Muscle of leg (tissue), 11 donors: ENCODE results near the gene TMEM141. TPM values are rescaled to one million over a fixed set of nuclear protein-coding genes. Genes with fewer than 3 reads are reported as not detected.
"Not testable (repeated sequence)": the region's sequence is repeated elsewhere in the genome, so short reads cannot be mapped to it uniquely, and the experiment has no call there.

Source experiments
- DNase-seq: peaks from one replicate; pipeline ENCODE4 v3.0.0; 2013
- H3K27ac ChIP-seq: one replicate; pipeline ENCODE4 v1.5.1; 2013; ENCODE audit warnings: mild to moderate bottlenecking, low read length, control low read depth
- H3K27me3 ChIP-seq: one replicate; pipeline ENCODE4 v1.6.1; 2013; ENCODE audit warnings: low read length; ENCODE audit not compliant: control insufficient read depth, insufficient read depth
- H3K36me3 ChIP-seq: one replicate; pipeline ENCODE4 v1.6.1; 2013; ENCODE audit warnings: low read length; ENCODE audit not compliant: control insufficient read depth, insufficient read depth
- H3K4me1 ChIP-seq: one replicate; pipeline ENCODE4 v1.6.1; 2013; ENCODE audit warnings: low read length; ENCODE audit not compliant: control insufficient read depth, insufficient read depth
- H3K4me3 ChIP-seq: one replicate; pipeline ENCODE4 v1.5.1; 2013; ENCODE audit warnings: low read length, control low read depth
- H3K9me3 ChIP-seq: replicated peaks from 2 replicates; pipeline ENCODE4 v1.6.1; 2013; ENCODE audit warnings: low read depth, low read length; ENCODE audit not compliant: control insufficient read depth
- WGBS: methylation state at CpG from one replicate; pipeline ENCODE4 v1.1.5; 2013; ENCODE audit warnings: missing lambda C conversion rate; ENCODE audit not compliant: insufficient coverage; 5-methylcytosine and 5-hydroxymethylcytosine counted together
- polyA plus RNA-seq, 8 donors: library from polyadenylated mRNA; unstranded; fragments of 120-200 nt; gene quantifications; one replicate each; pipeline versions ENCODE4 v1.2.1 to v1.2.3, GENCODE V29; 2013; ENCODE audit warnings: inconsistent platforms in 1 of 8, low replicate concordance in 1 of 8; ENCODE audit not compliant: insufficient read length in 8 of 8, insufficient read depth in 1 of 8
- total RNA-seq: library from RNA; stranded (reverse); fragments of 120-200 nt; gene quantifications from one replicate; pipeline ENCODE4 v1.2.4, GENCODE V29; 2013

The TMEM141 gene
- total and polyA plus RNA-seq, 9 donors, result 34.2 to 53.2 (median 44.3) TPM

GRCh38 chr9:136840877-136841645, 49.9 kb downstream of the TMEM141 start:
- H3K4me1 ChIP-seq, result peaks cover 63% of the 10 kb centered on the region
- peaks cover 26% of the 10 kb centered on the region for H3K36me3 ChIP-seq
- H3K27ac ChIP-seq, result peak overlapping the region; percentile 65
- no peaks in the 10 kb centered on the region for H3K9me3 ChIP-seq
- H3K4me3 ChIP-seq, result no peak overlapping the region
- peak; percentile 72 for DNase-seq
- peaks cover 29% of the 10 kb centered on the region for H3K27me3 ChIP-seq
- WGBS, result 51% methylated on average over 21 of the region's 28 CpGs

- H3K9me3 ChIP-seq, H3K4me3 ChIP-seq, DNase-seq: not testable (repeated sequence)
- peaks cover 63% of the 10 kb centered on the region for H3K4me1 ChIP-seq
- peaks cover 35% of the 10 kb centered on the region for H3K27me3 ChIP-seq
- WGBS, result 32% methylated on average over 12 of the region's 16 CpGs
- peaks cover 21% of the 10 kb centered on the region for H3K36me3 ChIP-seq
- H3K27ac ChIP-seq, result peak overlapping the region; percentile 62
Measured at GRCh38 chr9:136841646-136842379, 50.7 kb downstream of the TMEM141 start.

- DNase-seq, result peak; percentile 85
- 2% methylated on average over 16 of the region's 27 CpGs for WGBS
- H3K4me3 ChIP-seq, result peak within 1 kb of the TSS; percentile 50
- peaks cover 41% of the 10 kb centered on the region for H3K27me3 ChIP-seq
- peaks cover 21% of the 10 kb centered on the region for H3K36me3 ChIP-seq
- H3K9me3 ChIP-seq, result not testable (repeated sequence)
- peaks cover 67% of the 10 kb centered on the region for H3K4me1 ChIP-seq
- H3K27ac ChIP-seq, result peak within 1 kb of the TSS; percentile 62
Measured at GRCh38 chr9:136842380-136842948, 51.3 kb downstream of the TMEM141 start, which contains the start of gene AJM1. Gene AJM1, plus strand, starts transcription at chr9:136842478. Its CDS starts 1,937 bp downstream, at chr9:136844415.

Other genes with a start within 250 kb of the TMEM141 start
- 16.7 TPM for gene NOTCH1, start 245.3 kb upstream of the TMEM141 start, total RNA-seq
- 10 to 100 TPM; 18.5 to 39.5 (median 27.9) TPM for gene NOTCH1, start 245.3 kb upstream of the TMEM141 start, polyA plus RNA-seq
- 78.4 TPM for gene EGFL7, start 128.4 kb upstream of the TMEM141 start, total RNA-seq
- gene EGFL7, start 128.4 kb upstream of the TMEM141 start, polyA plus RNA-seq, result 10 to 100 TPM; 56.8 to 95.9 (median 63.5) TPM
- gene AGPAT2, start 103.9 kb upstream of the TMEM141 start, total RNA-seq, result 12.6 TPM
- gene AGPAT2, start 103.9 kb upstream of the TMEM141 start, polyA plus RNA-seq, result 10 to 100 TPM; 11.3 to 22.2 (median 14.9) TPM
- 20.3 TPM for gene DIPK1B, start 78.8 kb upstream of the TMEM141 start, total RNA-seq
- 10 to 100 TPM; 14.1 to 25.3 (median 21.3) TPM for gene DIPK1B, start 78.8 kb upstream of the TMEM141 start, polyA plus RNA-seq
- 12.3 TPM for gene LCN10, start 48.4 kb upstream of the TMEM141 start, total RNA-seq
- gene LCN10, start 48.4 kb upstream of the TMEM141 start, polyA plus RNA-seq, result 10 to 100 TPM in 4 of 8 donors, 1 to 10 TPM in 4; 2.5 to 15.5 (median 9.8) TPM
- not detected for gene LCN6, start 42.8 kb upstream of the TMEM141 start, total RNA-seq
- under 1 TPM in 2 of 8 donors, not detected in 6; 0.30 to 0.31 TPM for gene LCN6, start 42.8 kb upstream of the TMEM141 start, polyA plus RNA-seq
- gene LCN8, start 33.1 kb upstream of the TMEM141 start, total RNA-seq, result 6.9 TPM
- gene LCN8, start 33.1 kb upstream of the TMEM141 start, polyA plus RNA-seq, result 10 to 100 TPM in 1 of 8 donors, 1 to 10 TPM in 7; 1.6 to 12.8 (median 3.9) TPM
- gene LCN15, start 26.8 kb upstream of the TMEM141 start, total RNA-seq, result not detected
- gene LCN15, start 26.8 kb upstream of the TMEM141 start, polyA plus RNA-seq, result 1 to 10 TPM in 1 of 8 donors, under 1 TPM in 7; 0.16 to 4.0 (median 0.68) TPM
- gene CCDC183, start 5.0 kb downstream of the TMEM141 start, total RNA-seq, result 0.84 TPM
- 1 to 10 TPM; 1.2 to 4.6 (median 2.2) TPM for gene CCDC183, start 5.0 kb downstream of the TMEM141 start, polyA plus RNA-seq
- gene RABL6, start 16.6 kb downstream of the TMEM141 start, total RNA-seq, result 37.6 TPM
- gene RABL6, start 16.6 kb downstream of the TMEM141 start, polyA plus RNA-seq, result 10 to 100 TPM; 53.6 to 66.0 (median 61.1) TPM
- 1.2 TPM for gene AJM1, start 51.1 kb downstream of the TMEM141 start, total RNA-seq
- 1 to 10 TPM; 1.5 to 3.7 (median 2.5) TPM for gene AJM1, start 51.1 kb downstream of the TMEM141 start, polyA plus RNA-seq
- gene PHPT1, start 58.1 kb downstream of the TMEM141 start, total RNA-seq, result 145 TPM
- gene PHPT1, start 58.1 kb downstream of the TMEM141 start, polyA plus RNA-seq, result 100 to 1,000 TPM; 103 to 137 (median 114) TPM
- 4.7 TPM for gene MAMDC4, start 61.0 kb downstream of the TMEM141 start, total RNA-seq
- gene MAMDC4, start 61.0 kb downstream of the TMEM141 start, polyA plus RNA-seq, result 10 to 100 TPM in 2 of 8 donors, 1 to 10 TPM in 6; 2.7 to 33.5 (median 5.7) TPM
- 418 TPM for gene EDF1, start 75.0 kb downstream of the TMEM141 start, total RNA-seq
- 100 to 1,000 TPM; 343 to 402 (median 381) TPM for gene EDF1, start 75.0 kb downstream of the TMEM141 start, polyA plus RNA-seq
- 5.4 TPM for gene TRAF2, start 95.2 kb downstream of the TMEM141 start, total RNA-seq
- 10 to 100 TPM in 5 of 8 donors, 1 to 10 TPM in 3; 9.1 to 11.9 (median 10.3) TPM for gene TRAF2, start 95.2 kb downstream of the TMEM141 start, polyA plus RNA-seq
- 49.7 TPM for gene FBXW5, start 153.4 kb downstream of the TMEM141 start, total RNA-seq
- 10 to 100 TPM; 39.9 to 54.8 (median 45.1) TPM for gene FBXW5, start 153.4 kb downstream of the TMEM141 start, polyA plus RNA-seq
- 0.58 TPM for gene C8G, start 153.9 kb downstream of the TMEM141 start, total RNA-seq
- 1 to 10 TPM in 1 of 8 donors, under 1 TPM in 6, not detected in 1; 0.17 to 2.3 (median 0.86) TPM for gene C8G, start 153.9 kb downstream of the TMEM141 start, polyA plus RNA-seq
- gene LCN12, start 160.9 kb downstream of the TMEM141 start, total RNA-seq, result 0.44 TPM
- gene LCN12, start 160.9 kb downstream of the TMEM141 start, polyA plus RNA-seq, result 1 to 10 TPM in 3 of 8 donors, under 1 TPM in 4, not detected in 1; 0.10 to 5.3 (median 0.75) TPM
- 8.4 TPM for gene PTGDS, start 186.2 kb downstream of the TMEM141 start, total RNA-seq
- 10 to 100 TPM in 3 of 8 donors, 1 to 10 TPM in 5; 2.8 to 15.9 (median 7.0) TPM for gene PTGDS, start 186.2 kb downstream of the TMEM141 start, polyA plus RNA-seq
- 0.53 TPM for gene LCNL1, start 191.6 kb downstream of the TMEM141 start, total RNA-seq
- 1 to 10 TPM in 1 of 8 donors, under 1 TPM in 7; 0.12 to 1.3 (median 0.34) TPM for gene LCNL1, start 191.6 kb downstream of the TMEM141 start, polyA plus RNA-seq
- 19.1 TPM for gene PAXX, start 201.1 kb downstream of the TMEM141 start, total RNA-seq
- 10 to 100 TPM; 21.2 to 31.7 (median 27.3) TPM for gene PAXX, start 201.1 kb downstream of the TMEM141 start, polyA plus RNA-seq
- gene CLIC3, start 205.2 kb downstream of the TMEM141 start, total RNA-seq, result 0.27 TPM
- 1 to 10 TPM in 2 of 8 donors, under 1 TPM in 6; 0.34 to 8.4 (median 0.64) TPM for gene CLIC3, start 205.2 kb downstream of the TMEM141 start, polyA plus RNA-seq
- 8.3 TPM for gene ABCA2, start 236.9 kb downstream of the TMEM141 start, total RNA-seq
- gene ABCA2, start 236.9 kb downstream of the TMEM141 start, polyA plus RNA-seq, result 10 to 100 TPM; 15.9 to 24.8 (median 19.0) TPM
- gene FUT7, start 240.7 kb downstream of the TMEM141 start, total RNA-seq, result not detected
- gene FUT7, start 240.7 kb downstream of the TMEM141 start, polyA plus RNA-seq, result under 1 TPM in 4 of 8 donors, not detected in 4; 0.05 to 0.16 (median 0.10) TPM